Nephron (organoid): ENCODE measurements around the gene OSBPL7.

Source experiments
- H3K27ac Mint-ChIP-seq, 3 experiments: 2 replicates each; pipeline ENCODE4 v1.8.0; 2020; ENCODE audit warnings: mixed read lengths in 3 of 3, mild to moderate bottlenecking in 2 of 3, moderate library complexity in 1 of 3
- H3K27me3 Mint-ChIP-seq: 2 replicates; pipeline ENCODE4 v1.8.0; 2021; ENCODE audit warnings: low read depth, mild to moderate bottlenecking, moderate library complexity, mixed read lengths
- H3K36me3 Mint-ChIP-seq: 2 replicates; pipeline ENCODE4 v1.8.0; 2020; ENCODE audit warnings: low read depth, mixed read lengths
- H3K4me1 Mint-ChIP-seq: 2 replicates; pipeline ENCODE4 v1.8.0; 2020; ENCODE audit warnings: mixed read lengths
- H3K4me3 Mint-ChIP-seq, 3 experiments: 2 replicates each; pipeline ENCODE4 v1.8.0; 2020; ENCODE audit warnings: mild to moderate bottlenecking in 3 of 3, mixed read lengths in 3 of 3, moderate library complexity in 2 of 3
- H3K9me3 Mint-ChIP-seq: 2 replicates; pipeline ENCODE4 v1.8.0; 2020; ENCODE audit warnings: mixed read lengths
- CTCF ChIP-seq, 3 experiments: fragments of 200-600 bp; sonication (generic); IDR thresholded peaks; one replicate each; pipeline ENCODE4 v1.5.0; 2021; ENCODE audit warnings: antibody characterized with exemption in 3 of 3; ENCODE audit not compliant: unreplicated experiment in 3 of 3

Gene OSBPL7

GRCh38 chr17:47836601-47837000, 15.0 kb upstream of the OSBPL7 start:
- no peaks in the 10 kb centered on the region for H3K27me3 Mint-ChIP-seq
- H3K4me3 Mint-ChIP-seq: no peak overlapping the region
- H3K36me3 Mint-ChIP-seq: peaks cover 6% of the 10 kb centered on the region
- H3K27ac Mint-ChIP-seq: no peak overlapping the region
- H3K4me1 Mint-ChIP-seq: peaks cover 24% of the 10 kb centered on the region
- TF ChIP-seq CTCF (IDR thresholded peaks at IDR 0.05; ENCODE audit: unreplicated experiment in 3 of 3): no peak
- no peaks in the 10 kb centered on the region for H3K9me3 Mint-ChIP-seq

GRCh38 chr17:47834756-47835155, 13.2 kb upstream of the OSBPL7 start:
- Mint-ChIP-seq H3K4me1 (peaks cover 19% of the 10 kb centered on the region), H3K9me3 (no peaks in the 10 kb centered on the region), H3K27me3 (no peaks in the 10 kb centered on the region), H3K4me3 (peak overlapping the region in 1 of 3 experiments; percentile 31), H3K27ac (no peak overlapping the region), H3K36me3 (peaks cover 6% of the 10 kb centered on the region)
- TF ChIP-seq CTCF (IDR thresholded peaks at IDR 0.05; ENCODE audit: unreplicated experiment in 3 of 3): no peak

DNA sequence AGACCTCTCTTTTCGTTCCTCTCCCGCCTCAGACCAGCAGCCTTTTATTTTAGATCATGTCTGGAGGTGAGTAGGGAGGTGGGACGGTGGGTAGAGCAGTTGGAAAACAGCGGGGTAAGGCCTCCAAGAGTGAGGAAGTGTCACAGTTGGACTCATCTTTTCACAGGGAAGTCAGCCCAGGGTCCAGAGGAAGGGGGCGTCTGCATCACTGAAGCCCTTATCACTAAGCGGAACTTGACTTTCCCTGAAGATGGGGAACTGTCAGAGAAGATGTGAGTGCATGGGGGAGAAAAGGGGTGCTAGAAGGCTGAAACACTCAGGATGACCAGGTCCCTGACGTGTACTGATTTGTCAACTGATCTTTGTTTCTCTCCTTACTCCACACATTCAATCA, 10.3 kb upstream of the OSBPL7 start:
- H3K9me3 Mint-ChIP-seq: no peaks in the 10 kb centered on the region
- peak overlapping the region; percentile 52 to 92 (median 90) for H3K27ac Mint-ChIP-seq
- peaks cover 16% of the 10 kb centered on the region for H3K36me3 Mint-ChIP-seq
- TF ChIP-seq CTCF (IDR thresholded peaks at IDR 0.05; ENCODE audit: unreplicated experiment in 3 of 3): no peak
- no peaks in the 10 kb centered on the region for H3K27me3 Mint-ChIP-seq
- peak overlapping the region; percentile 90 to 93 (median 92) for H3K4me3 Mint-ChIP-seq
- peaks cover 15% of the 10 kb centered on the region for H3K4me1 Mint-ChIP-seq

DNA sequence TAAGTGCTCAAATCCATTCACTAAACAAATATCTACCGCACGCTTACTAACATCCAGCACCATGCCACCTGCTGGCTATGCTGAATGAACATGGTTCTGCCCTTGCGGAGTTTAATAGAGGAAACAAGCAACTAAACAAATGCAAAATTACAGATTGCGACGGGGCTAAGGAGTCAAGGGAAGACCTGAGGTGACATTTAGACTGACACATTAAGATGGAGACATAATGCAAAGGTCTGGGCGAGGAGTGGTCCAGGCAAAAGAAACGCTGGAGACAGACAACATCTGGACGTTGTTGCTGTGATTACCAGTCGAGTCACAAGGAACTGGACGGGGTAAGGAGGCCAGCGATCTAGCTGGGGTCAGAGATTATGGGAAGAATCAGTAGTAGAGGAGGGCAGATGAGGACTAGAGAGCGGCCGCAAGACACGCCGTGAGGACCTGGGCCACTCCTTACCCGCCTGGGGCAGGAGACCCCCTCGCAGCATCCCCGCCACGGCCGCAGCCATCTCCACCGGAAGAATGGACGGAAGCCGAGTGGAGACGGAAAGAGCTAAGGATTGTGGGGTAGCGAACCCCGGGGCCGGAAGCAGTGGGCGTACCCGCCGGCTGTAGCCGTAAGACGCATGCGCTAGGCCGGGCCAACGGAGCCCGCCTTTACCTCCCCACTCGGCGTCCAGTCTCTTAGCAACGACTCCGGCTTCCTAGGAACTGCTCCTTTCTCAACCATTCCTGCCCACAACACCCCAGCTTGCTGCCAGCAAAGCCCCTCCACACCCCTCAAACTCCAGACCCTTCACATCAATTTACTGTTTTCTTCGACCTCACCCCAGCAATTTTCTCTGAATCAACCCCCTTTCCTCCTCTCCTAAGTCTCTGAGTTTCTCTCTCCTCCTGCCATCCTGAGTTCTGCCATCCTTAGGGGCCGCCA, 9.7 kb upstream of the OSBPL7 start, which contains the start of the genes LRRC46 and MRPL10:
Gene LRRC46 (plus strand): TSS at position 668 of the 931 bp plus-strand sequence. CDS start 320 bp downstream, outside the sequence.
Gene MRPL10 (minus strand): TSS at position 539 of the 931 bp plus-strand sequence. CDS start 30 bp downstream, at position 509.
- no peaks in the 10 kb centered on the region for H3K9me3 Mint-ChIP-seq
- peaks cover 15% of the 10 kb centered on the region for H3K4me1 Mint-ChIP-seq
- H3K4me3 Mint-ChIP-seq: peak within 1 kb of the TSS; percentile 90 to 93 (median 92)
- peaks cover 23% of the 10 kb centered on the region for H3K36me3 Mint-ChIP-seq
- TF ChIP-seq CTCF (IDR thresholded peaks at IDR 0.05; ENCODE audit: unreplicated experiment in 3 of 3): peak in 2 of 3 experiments; percentile 43 to 53
- peak within 1 kb of the TSS; percentile 52 to 92 (median 90) for H3K27ac Mint-ChIP-seq
- no peaks in the 10 kb centered on the region for H3K27me3 Mint-ChIP-seq

GRCh38 chr17:47830396-47831002, 8.9 kb upstream of the OSBPL7 start:
- Mint-ChIP-seq H3K36me3 (peaks cover 23% of the 10 kb centered on the region), H3K27me3 (no peaks in the 10 kb centered on the region), H3K9me3 (no peaks in the 10 kb centered on the region), H3K4me3 (peak overlapping the region; percentile 90 to 93 (median 92)), H3K27ac (peak overlapping the region; percentile 52 to 92 (median 90)), H3K4me1 (peaks cover 15% of the 10 kb centered on the region)
- no peak for TF ChIP-seq CTCF (IDR thresholded peaks at IDR 0.05; ENCODE audit: unreplicated experiment in 3 of 3)
